RWPE2 (cell line): ENCODE data around the gene CTR9.

Experiments used
- ATAC-seq: fragments of 200-7000 bp; cut with Tn5 transposase; 3 replicates; pipeline ENCODE4 v1.9.1; 2021; ENCODE audit warnings: low read depth
- DNase-seq: peaks from one replicate; pipeline ENCODE4 v3.0.0-alpha.2; 2020; ENCODE audit warnings: low spot score
- H3K27ac ChIP-seq: fragments of 450-650 bp; 2 replicates; pipeline ENCODE4 v1.5.1; 2017; ENCODE audit warnings: mild to moderate bottlenecking; ENCODE audit not compliant: poor library complexity, severe bottlenecking
- H3K27me3 ChIP-seq: fragments of 250-450 bp; sonication (Bioruptor Pico); 2 replicates; pipeline ENCODE4 v1.5.1; 2021; ENCODE audit warnings: mild to moderate bottlenecking, moderate library complexity; ENCODE audit not compliant: insufficient read depth, poor library complexity, severe bottlenecking
- H3K36me3 ChIP-seq: fragments of 250-450 bp; sonication (Bioruptor Pico); 2 replicates; pipeline ENCODE4 v1.5.1; 2020; ENCODE audit warnings: low read depth, mild to moderate bottlenecking, moderate library complexity
- H3K4me1 ChIP-seq: fragments of 250-450 bp; sonication (Bioruptor Pico); 2 replicates; pipeline ENCODE4 v1.5.1; 2021; ENCODE audit warnings: mild to moderate bottlenecking, moderate library complexity; ENCODE audit not compliant: insufficient read depth, poor library complexity, severe bottlenecking
- H3K4me3 ChIP-seq: fragments of 250-450 bp; sonication (Bioruptor Pico); 2 replicates; pipeline ENCODE4 v1.5.1; 2021; ENCODE audit warnings: mild to moderate bottlenecking, moderate library complexity; ENCODE audit not compliant: severe bottlenecking
- H3K9me3 ChIP-seq: fragments of 250-450 bp; sonication (Bioruptor Pico); 2 replicates; pipeline ENCODE4 v1.5.1; 2021; ENCODE audit warnings: mild to moderate bottlenecking, moderate library complexity; ENCODE audit not compliant: severe bottlenecking
- CTCF ChIP-seq: fragments of 450-650 bp; IDR thresholded peaks from one replicate; pipeline ENCODE4 v1.5.1; 2017; ENCODE audit warnings: mild to moderate bottlenecking, moderate library complexity; ENCODE audit not compliant: poor library complexity, severe bottlenecking

Gene CTR9

DNA sequence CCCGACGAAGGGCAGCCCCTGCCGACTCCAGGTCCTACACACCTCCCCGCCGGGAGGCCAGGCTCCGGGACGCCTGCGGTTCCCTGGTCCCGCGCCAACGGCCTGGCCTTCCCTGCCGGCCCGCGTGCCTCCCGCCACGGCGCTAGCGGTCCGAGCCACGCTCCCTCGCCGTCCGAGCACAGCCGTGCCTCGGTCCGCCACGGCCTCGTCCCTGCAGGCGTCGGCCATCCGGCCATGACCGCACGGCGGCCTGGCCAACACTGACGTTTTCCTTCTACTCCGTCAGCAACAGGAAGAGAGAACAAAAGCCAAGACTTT, 57.1 kb downstream of the CTR9 start:
- peaks cover 14% of the 10 kb centered on the region for H3K4me1 ChIP-seq
- H3K27ac ChIP-seq = peak overlapping the region; percentile 90
- peaks cover 51% of the 10 kb centered on the region for H3K36me3 ChIP-seq
- no peaks in the 10 kb centered on the region for H3K27me3 ChIP-seq
- ATAC-seq (no peak; the same call in 2 of the 3 replicates), DNase-seq (no peak)
- peak overlapping the region; percentile 93 for H3K4me3 ChIP-seq
- H3K9me3 ChIP-seq = no peaks in the 10 kb centered on the region
- TF ChIP-seq CTCF = no peak

DNA sequence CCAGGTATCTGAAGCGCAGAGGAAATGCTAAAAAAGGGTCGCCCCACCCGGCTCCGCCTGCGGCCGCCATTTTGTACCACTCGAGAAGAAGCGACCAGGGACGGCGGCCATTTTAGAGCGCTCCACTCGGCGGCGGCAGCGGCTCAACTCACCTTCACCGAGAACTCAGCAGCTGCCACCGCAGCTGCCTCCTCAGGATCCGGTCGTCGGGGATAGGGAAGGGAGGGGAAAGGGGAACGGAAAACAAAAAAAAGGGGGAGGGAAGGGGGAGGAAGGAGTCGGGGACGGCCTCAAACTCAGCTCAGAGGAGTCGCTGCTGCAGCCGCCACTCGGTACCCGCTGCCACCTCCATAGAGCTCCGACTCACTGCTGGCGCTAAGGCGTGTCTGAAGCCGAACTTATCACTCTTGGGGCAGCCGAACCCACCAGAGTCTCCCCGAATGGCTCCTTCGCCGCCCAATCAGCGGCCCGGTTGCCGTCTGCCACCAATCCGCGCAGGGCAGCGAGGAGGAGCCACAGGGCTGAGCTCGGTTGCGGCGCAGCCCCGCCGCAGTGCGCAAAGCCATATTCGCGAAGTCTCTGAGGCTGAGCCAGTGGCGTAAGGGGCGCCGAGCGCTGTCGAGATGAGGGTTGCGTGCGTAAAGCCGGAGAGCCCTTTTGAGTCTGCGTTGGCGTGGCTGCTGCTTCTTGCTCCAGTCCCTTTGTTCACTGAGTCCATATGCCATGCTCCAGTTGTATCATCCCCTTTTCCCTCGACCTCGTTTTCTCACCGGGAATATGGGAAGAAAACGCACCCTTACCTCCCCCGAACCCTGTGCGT, 57.7 kb downstream of the CTR9 start, which contains the start of gene EIF4G2:
EIF4G2 (minus strand) TSS at position 374 of the 820 bp plus-strand sequence.
- Histone ChIP-seq H3K9me3 (no peaks in the 10 kb centered on the region), H3K36me3 (peaks cover 46% of the 10 kb centered on the region), H3K4me3 (peak within 1 kb of the TSS; percentile 93), H3K27ac (peak within 1 kb of the TSS; percentile 90), H3K4me1 (peaks cover 14% of the 10 kb centered on the region), H3K27me3 (no peaks in the 10 kb centered on the region)
- ATAC-seq (peak; percentile 97), DNase-seq (peak; percentile 98)
- TF ChIP-seq CTCF = no peak

- no peak for TF ChIP-seq CTCF
- ATAC-seq (peak; percentile 11), DNase-seq (no peak)
- Histone ChIP-seq H3K4me1 (peaks cover 14% of the 10 kb centered on the region), H3K4me3 (peak overlapping the region; percentile 93), H3K9me3 (no peaks in the 10 kb centered on the region), H3K27me3 (no peaks in the 10 kb centered on the region), H3K27ac (peak overlapping the region; percentile 90), H3K36me3 (peaks cover 38% of the 10 kb centered on the region)
Measured at GRCh38 chr11:10809373-10810160, 58.5 kb downstream of the CTR9 start.

GRCh38 chr11:10813945-10814344, 62.9 kb downstream of the CTR9 start:
- TF ChIP-seq CTCF = no peak
- Histone ChIP-seq H3K4me1 (peaks cover 2% of the 10 kb centered on the region), H3K36me3 (no peaks in the 10 kb centered on the region), H3K9me3 (no peaks in the 10 kb centered on the region), H3K4me3 (no peak overlapping the region), H3K27ac (no peak overlapping the region), H3K27me3 (no peaks in the 10 kb centered on the region)
- ATAC-seq (no peak), DNase-seq (no peak)
